ENCODE results near the gene DAAM2.

DAAM2 gene

DNA sequence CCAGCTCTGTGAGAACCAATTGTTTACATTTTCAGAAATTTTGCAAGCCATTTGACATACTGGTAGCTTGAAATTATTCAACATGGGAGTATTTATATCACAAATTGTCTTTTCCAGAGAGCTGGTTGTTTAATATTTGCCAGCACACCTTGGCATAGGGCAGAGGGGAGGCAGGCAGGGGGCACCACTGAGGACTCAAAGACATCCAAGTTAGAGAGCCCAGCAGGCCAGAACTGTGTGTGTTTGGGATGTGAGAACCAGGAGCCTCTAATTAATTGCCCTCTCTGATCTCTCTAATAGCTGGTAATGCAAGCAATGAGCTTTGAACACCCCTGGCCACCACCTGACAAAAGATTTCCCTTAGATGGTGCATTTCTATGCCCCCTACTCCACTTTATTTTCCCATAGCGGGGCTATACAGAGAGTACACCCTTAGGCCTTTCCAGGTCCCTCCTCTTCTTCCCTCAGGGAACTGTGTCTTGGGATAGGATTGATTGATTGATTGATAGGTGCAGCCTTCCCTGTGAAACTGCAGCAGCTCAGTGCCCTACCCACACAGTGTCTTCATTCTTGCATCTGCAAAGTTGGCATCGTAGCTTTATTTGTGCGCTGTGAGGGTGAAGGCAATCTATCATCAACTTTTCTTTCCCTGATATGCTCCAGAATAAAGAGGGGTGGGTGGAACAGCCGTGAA, 112.9 kb downstream of the DAAM2 start:
- ChIA-PET POLR2A (no interaction called here), CTCF (no interaction called here)
- DNase-seq (ENCODE audit: extremely low spot score) = no peak
- TF ChIP-seq FOXM1 (IDR thresholded peaks at IDR 0.05; ENCODE audit: borderline replicate concordance) (no peak), FOXK2 (IDR thresholded peaks at IDR 0.05) (no peak), ZNF384 (IDR thresholded peaks at IDR 0.05) (no peak), SP1 (IDR thresholded peaks at IDR 0.05) (no peak), LEF1 (IDR thresholded peaks at IDR 0.05; ENCODE audit: borderline replicate concordance) (no peak), HDGF (IDR thresholded peaks at IDR 0.05; ENCODE audit: borderline replicate concordance) (no peak), NFRKB (IDR thresholded peaks at IDR 0.05) (no peak), L3MBTL2 (conservative IDR thresholded peaks at IDR 0.05) (no peak), TARDBP (IDR thresholded peaks at IDR 0.05) (no peak), SUZ12 (IDR thresholded peaks at IDR 0.05) (no peak), CTBP1 (IDR thresholded peaks at IDR 0.05; ENCODE audit: borderline replicate concordance) (no peak), ARNT (IDR thresholded peaks at IDR 0.05) (no peak), FOXA1 (IDR thresholded peaks at IDR 0.05) (no peak), BHLHE40 (IDR thresholded peaks at IDR 0.05; ENCODE audit: borderline replicate concordance) (no peak), ELF4 (IDR thresholded peaks at IDR 0.05) (no peak)
- TF ChIP-seq, protein P1, sequence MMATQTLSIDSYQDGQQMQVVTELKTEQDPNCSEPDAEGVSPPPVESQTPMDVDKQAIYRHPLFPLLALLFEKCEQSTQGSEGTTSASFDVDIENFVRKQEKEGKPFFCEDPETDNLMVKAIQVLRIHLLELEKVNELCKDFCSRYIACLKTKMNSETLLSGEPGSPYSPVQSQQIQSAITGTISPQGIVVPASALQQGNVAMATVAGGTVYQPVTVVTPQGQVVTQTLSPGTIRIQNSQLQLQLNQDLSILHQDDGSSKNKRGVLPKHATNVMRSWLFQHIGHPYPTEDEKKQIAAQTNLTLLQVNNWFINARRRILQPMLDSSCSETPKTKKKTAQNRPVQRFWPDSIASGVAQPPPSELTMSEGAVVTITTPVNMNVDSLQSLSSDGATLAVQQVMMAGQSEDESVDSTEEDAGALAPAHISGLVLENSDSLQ (IDR thresholded peaks at IDR 0.05) = no peak

DNA sequence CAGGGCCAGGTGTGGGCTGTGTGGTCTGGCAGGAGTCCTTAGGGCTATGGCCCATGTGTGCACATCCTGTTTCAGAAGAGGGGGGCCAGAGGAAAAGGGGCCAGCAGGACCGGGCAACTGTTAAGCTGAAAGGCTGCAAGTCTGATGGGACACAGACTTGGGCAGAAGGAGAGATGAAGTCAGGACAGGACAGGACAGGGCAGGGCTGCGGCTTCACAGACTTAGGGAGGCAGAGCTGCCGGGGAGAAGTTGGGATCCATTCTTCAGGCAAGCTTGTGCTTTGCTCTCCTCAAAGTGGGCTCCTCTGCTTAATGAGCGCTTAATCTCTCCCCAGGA, 113.4 kb downstream of the DAAM2 start:
- ChIA-PET POLR2A (no interaction called here), CTCF (no interaction called here)
- DNase-seq (ENCODE audit: extremely low spot score) = no peak
- TF ChIP-seq LEF1 (IDR thresholded peaks at IDR 0.05; ENCODE audit: borderline replicate concordance) (no peak), SUZ12 (IDR thresholded peaks at IDR 0.05) (no peak), ELF4 (IDR thresholded peaks at IDR 0.05) (no peak), FOXA1 (IDR thresholded peaks at IDR 0.05) (no peak), BHLHE40 (IDR thresholded peaks at IDR 0.05; ENCODE audit: borderline replicate concordance) (no peak), NFRKB (IDR thresholded peaks at IDR 0.05) (no peak), HDGF (IDR thresholded peaks at IDR 0.05; ENCODE audit: borderline replicate concordance) (no peak), CTBP1 (IDR thresholded peaks at IDR 0.05; ENCODE audit: borderline replicate concordance) (no peak), ZNF384 (IDR thresholded peaks at IDR 0.05) (no peak), SP1 (IDR thresholded peaks at IDR 0.05) (no peak), FOXM1 (IDR thresholded peaks at IDR 0.05; ENCODE audit: borderline replicate concordance) (no peak), TARDBP (IDR thresholded peaks at IDR 0.05) (no peak)

DNA sequence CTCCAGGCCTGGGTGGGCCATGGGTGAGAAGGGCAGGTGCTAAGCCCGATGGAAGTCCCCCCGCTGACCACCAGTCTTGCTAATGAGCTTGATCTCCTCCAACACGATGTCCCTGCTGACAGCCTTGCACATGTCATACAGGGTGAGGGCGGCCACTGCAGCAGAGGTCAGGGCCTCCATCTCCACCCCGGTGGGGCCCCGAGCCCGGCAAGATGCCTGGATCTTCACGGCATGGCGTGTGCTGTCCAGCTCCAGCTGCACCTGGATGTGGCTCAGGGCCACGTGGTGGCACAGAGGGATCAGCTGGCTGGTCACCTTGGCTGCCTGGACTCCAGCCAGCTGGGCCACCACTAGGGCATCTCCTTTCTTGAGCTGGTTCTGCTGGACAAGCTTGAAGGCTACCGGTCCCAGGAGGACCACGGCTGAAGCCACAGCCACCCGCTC, 114.2 kb downstream of the DAAM2 start:
- ChIA-PET POLR2A (no interaction called here), CTCF (no interaction called here)
- TF ChIP-seq SUZ12 (IDR thresholded peaks at IDR 0.05) (no peak), NFRKB (IDR thresholded peaks at IDR 0.05) (no peak), BHLHE40 (IDR thresholded peaks at IDR 0.05; ENCODE audit: borderline replicate concordance) (no peak), HDGF (IDR thresholded peaks at IDR 0.05; ENCODE audit: borderline replicate concordance) (no peak), FOXA1 (IDR thresholded peaks at IDR 0.05) (no peak), ARNT (IDR thresholded peaks at IDR 0.05) (no peak), L3MBTL2 (conservative IDR thresholded peaks at IDR 0.05) (no peak), TARDBP (IDR thresholded peaks at IDR 0.05) (no peak), FOXM1 (IDR thresholded peaks at IDR 0.05; ENCODE audit: borderline replicate concordance) (no peak), FOXK2 (IDR thresholded peaks at IDR 0.05) (no peak), CTBP1 (IDR thresholded peaks at IDR 0.05; ENCODE audit: borderline replicate concordance) (no peak), ELF4 (IDR thresholded peaks at IDR 0.05) (no peak), ZNF384 (IDR thresholded peaks at IDR 0.05) (no peak), SP1 (IDR thresholded peaks at IDR 0.05) (no peak), LEF1 (IDR thresholded peaks at IDR 0.05; ENCODE audit: borderline replicate concordance) (no peak)
- TF ChIP-seq, protein P1 (IDR thresholded peaks at IDR 0.05) = no peak
- no peak for DNase-seq (ENCODE audit: extremely low spot score)

DNA sequence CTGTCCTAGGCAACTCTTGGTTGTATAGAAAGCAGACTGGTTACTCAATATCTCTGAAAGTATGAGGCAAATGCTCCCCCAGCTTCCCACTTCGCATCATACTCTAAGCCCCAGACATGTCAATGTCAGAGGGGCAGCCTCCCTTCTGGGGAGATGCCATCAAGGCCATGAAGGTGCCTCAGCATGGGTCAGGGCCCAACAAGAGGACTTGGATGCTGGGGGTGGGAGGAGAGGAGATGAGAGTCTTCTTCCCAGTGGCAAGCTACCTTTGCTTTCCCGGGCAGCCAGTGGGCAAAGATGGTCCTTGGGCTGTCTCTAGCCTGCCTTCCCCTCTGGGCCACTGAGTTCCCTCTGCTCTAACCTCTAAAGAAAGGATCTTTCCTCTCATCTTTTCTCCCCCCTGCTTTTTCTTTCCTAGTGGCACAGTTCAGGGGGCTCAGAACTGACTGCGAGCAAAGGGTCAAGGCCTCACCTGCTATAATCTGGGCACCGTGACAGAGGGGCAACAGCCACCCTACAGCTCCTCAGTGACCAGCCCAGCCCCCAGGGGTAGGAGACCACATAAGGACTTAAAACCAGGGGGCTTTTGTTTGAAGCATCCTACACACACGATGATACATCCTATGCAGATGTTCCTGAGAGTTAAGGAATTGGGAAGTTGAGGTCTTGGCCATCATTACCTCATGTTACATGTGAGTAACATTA, 115.8 kb downstream of the DAAM2 start:
- ChIA-PET POLR2A (no interaction called here), CTCF (no interaction called here)
- no peak for DNase-seq (ENCODE audit: extremely low spot score)
- TF ChIP-seq L3MBTL2 (conservative IDR thresholded peaks at IDR 0.05) = no peak
- TF ChIP-seq, protein P1 (IDR thresholded peaks at IDR 0.05) = no peak
- no peak for TF ChIP-seq FOXK2 (IDR thresholded peaks at IDR 0.05)
- no peak for TF ChIP-seq ARNT (IDR thresholded peaks at IDR 0.05)
- TF ChIP-seq TARDBP (IDR thresholded peaks at IDR 0.05) = no peak
- no peak for TF ChIP-seq CTBP1 (IDR thresholded peaks at IDR 0.05; ENCODE audit: borderline replicate concordance)
- TF ChIP-seq SUZ12 (IDR thresholded peaks at IDR 0.05) = no peak
- TF ChIP-seq ZNF384 (IDR thresholded peaks at IDR 0.05) = no peak
- TF ChIP-seq FOXA1 (IDR thresholded peaks at IDR 0.05) = no peak
- TF ChIP-seq BHLHE40 (IDR thresholded peaks at IDR 0.05; ENCODE audit: borderline replicate concordance) = no peak
- TF ChIP-seq LEF1 (IDR thresholded peaks at IDR 0.05; ENCODE audit: borderline replicate concordance) = no peak
- TF ChIP-seq NFRKB (IDR thresholded peaks at IDR 0.05) = no peak

DNA sequence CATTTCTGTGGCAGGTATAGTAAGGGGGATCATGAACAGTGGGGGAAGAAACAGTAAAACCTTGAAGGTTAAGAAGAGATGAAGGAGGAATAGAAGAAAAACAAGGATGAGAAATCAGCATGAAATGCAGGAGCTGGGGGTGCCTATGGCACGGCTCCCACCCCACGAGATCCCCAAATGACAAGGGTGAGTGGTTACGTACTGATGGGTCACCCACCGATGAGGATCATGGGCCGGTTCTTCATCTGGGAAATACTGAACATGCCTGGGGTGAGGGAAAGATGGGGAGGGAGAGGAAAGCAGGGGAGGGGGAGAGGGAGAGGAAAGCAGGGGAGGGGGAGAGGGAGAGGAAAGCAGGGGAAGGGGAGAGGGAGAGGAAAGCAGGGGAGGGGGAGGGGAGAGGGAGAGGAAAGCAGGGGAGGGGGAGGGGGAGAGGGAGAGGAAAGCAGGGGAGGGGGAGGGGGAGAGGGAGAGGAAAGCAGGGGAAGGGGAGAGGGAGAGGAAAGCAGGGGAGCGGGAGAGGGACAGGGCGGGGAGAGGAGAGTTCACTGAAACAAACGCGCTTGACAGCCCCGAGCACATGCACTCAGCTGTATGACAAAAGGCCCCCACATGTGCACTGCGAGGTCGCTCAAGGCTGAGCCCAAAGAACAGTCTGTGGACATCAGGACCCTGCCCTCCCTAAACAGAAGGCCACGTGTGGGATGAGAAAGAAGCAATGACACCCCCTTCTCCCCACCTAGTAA, 116.8 kb downstream of the DAAM2 start:
- POLR2A ChIA-PET = no interaction called here
- no peak for DNase-seq (ENCODE audit: extremely low spot score)
- CTCF ChIA-PET = no interaction called here
- no peak for TF ChIP-seq FOXM1 (IDR thresholded peaks at IDR 0.05; ENCODE audit: borderline replicate concordance)
- no peak for TF ChIP-seq ELF4 (IDR thresholded peaks at IDR 0.05)
- TF ChIP-seq ARNT (IDR thresholded peaks at IDR 0.05) = no peak
- TF ChIP-seq LEF1 (IDR thresholded peaks at IDR 0.05; ENCODE audit: borderline replicate concordance) = no peak
- no peak for TF ChIP-seq TARDBP (IDR thresholded peaks at IDR 0.05)
- TF ChIP-seq, protein P1 (IDR thresholded peaks at IDR 0.05) = no peak
